K562 (cell line): Measurements from ENCODE around the gene MRPS18B. TPM values are rescaled to one million over a fixed set of nuclear protein-coding genes. Genes with fewer than 3 reads are reported as not detected.
A peak's percentile ranks its signal among the peaks of the same experiment; 100 is the strongest.

ENCODE experiments used
- BRD4 ChIP-seq: fragments of 200-600 bp; sonication (generic); IDR thresholded peaks from 2 replicates; pipeline ENCODE4 v1.6.1; 2017; ENCODE audit warnings: inconsistent platforms
- C11orf30 ChIP-seq: fragments of 450-650 bp; IDR thresholded peaks from 2 replicates; pipeline ENCODE4 v1.6.1; 2016; ENCODE audit warnings: low read depth, mild to moderate bottlenecking
- E2F5 ChIP-seq: sonication (generic); formaldehyde crosslinking; IDR thresholded peaks from 2 replicates; pipeline ENCODE4 v1.8.0; 2022; ENCODE audit warnings: mild to moderate bottlenecking, missing genetic modification reagents
- ELK3 ChIP-seq: fragments of 450-650 bp; formaldehyde crosslinking; IDR thresholded peaks from 2 replicates; pipeline ENCODE4 v1.4.0; 2020; ENCODE audit warnings: mild to moderate bottlenecking
- ETV5 ChIP-seq: sonication (generic); formaldehyde crosslinking; IDR thresholded peaks from 2 replicates; pipeline ENCODE4 v1.4.0; 2020; ENCODE audit warnings: low read depth, mild to moderate bottlenecking, missing genetic modification reagents
- FUS ChIP-seq: fragments of 200-400 bp; formaldehyde crosslinking; optimal IDR thresholded peaks from 2 replicates; pipeline ENCODE3; 2017; ENCODE audit warnings: low read depth, low read length
- GABPB1 ChIP-seq: sonication (generic); formaldehyde crosslinking; IDR thresholded peaks from 2 replicates; pipeline ENCODE4 v1.8.0; 2022; ENCODE audit warnings: mild to moderate bottlenecking, missing genetic modification reagents
- HEY1 ChIP-seq: fragments of 250-450 bp; sonication (Bioruptor Pico); IDR thresholded peaks from 2 replicates; pipeline ENCODE4 v1.5.0; 2020; ENCODE audit warnings: mild to moderate bottlenecking, moderate library complexity, borderline replicate concordance
- PTTG1 ChIP-seq: fragments of 450-650 bp; IDR thresholded peaks from 2 replicates; pipeline ENCODE4 v1.6.1; 2016; ENCODE audit warnings: low read depth, mild to moderate bottlenecking, missing genetic modification characterization, missing compliant biosample characterization
- PURB ChIP-seq: sonication (generic); formaldehyde crosslinking; IDR thresholded peaks from 2 replicates; pipeline ENCODE4 v1.9.0; 2021; ENCODE audit warnings: low read depth, mild to moderate bottlenecking, missing genetic modification reagents
- RUNX1 ChIP-seq: sonication (generic); IDR thresholded peaks from 2 replicates; pipeline ENCODE4 v1.6.1; 2016; ENCODE audit warnings: antibody characterized with exemption, low read depth
- SMAD4 ChIP-seq: fragments of 250-450 bp; sonication (Bioruptor Pico); conservative IDR thresholded peaks from 2 replicates; pipeline ENCODE4 v1.8.0; 2021; ENCODE audit warnings: inconsistent platforms, mild to moderate bottlenecking, moderate library complexity
- SREBF1 ChIP-seq: fragments of 150-350 bp; IDR thresholded peaks from 2 replicates; pipeline ENCODE4 v1.6.1; 2014; ENCODE audit warnings: antibody characterized with exemption, low read depth, low read length, borderline replicate concordance
- ZNF780A ChIP-seq: fragments of 250-450 bp; sonication (Bioruptor Pico); IDR thresholded peaks from 2 replicates; pipeline ENCODE4 v1.5.0; 2021; ENCODE audit warnings: mild to moderate bottlenecking
- polyA plus RNA-seq, 8 experiments: library from polyadenylated mRNA; depleted of rRNA in 4 of 8; stranded (reverse) in 5 of 8; unstranded in 3 of 8; fragments of >200 nt; fragmentation: Nextera tagmentation in 2 of 8; fragmentation: Illumina TruSeq in 1 of 8; extraction: Ambion mirVana in 2 of 8; extraction: Trizol in 1 of 8; gene quantifications; 2 replicates each; pipeline versions ENCODE4 v1.2.1 to v1.2.3, GENCODE V29; 2011 to 2014; ENCODE audit warnings: inconsistent platforms in 1 of 8, missing spikeins in 1 of 8
- total RNA-seq, 7 experiments: library from RNA; depleted of rRNA in 6 of 7; stranded (reverse); fragments of >200 nt in 6 of 7; fragmentation: Illumina TruSeq in 2 of 7; extraction: Trizol in 2 of 7; gene quantifications; 2 replicates each; pipeline versions ENCODE4 v1.2.1 to v1.2.3, GENCODE V29; 2011 to 2021; ENCODE audit warnings: low replicate concordance in 1 of 7
- TF ChIP-seq, protein P1 (sequence below): fragments of 250-450 bp; sonication (Bioruptor Pico); IDR thresholded peaks from 2 replicates; pipeline ENCODE4 v1.4.0; 2020; ENCODE audit warnings: mild to moderate bottlenecking, moderate library complexity
- TF ChIP-seq, protein P2 (sequence below), 2 experiments: fragments of 450-650 bp; conservative IDR thresholded peaks; 2 replicates each; pipeline ENCODE4 v1.6.1; 2017; ENCODE audit warnings: mild to moderate bottlenecking in 2 of 2, moderate library complexity in 2 of 2
- TF ChIP-seq, protein P3 (sequence below): fragments of 200-400 bp; formaldehyde crosslinking; IDR thresholded peaks from 2 replicates; pipeline ENCODE4 v1.6.1; 2017; ENCODE audit warnings: mild to moderate bottlenecking, low read depth, low read length, moderate library complexity
- TF ChIP-seq, protein P4 (sequence below): fragments of 450-650 bp; IDR thresholded peaks from 2 replicates; pipeline ENCODE4 v1.6.1; 2018; ENCODE audit warnings: mild to moderate bottlenecking, low read depth; ENCODE audit not compliant: partially characterized antibody

The MRPS18B gene
- total and polyA plus RNA-seq, 9 of the 15 experiments (the other 6 are each of a cell fraction or from before 2014, with no cell fraction given), result 132 to 383 (median 178) TPM

DNA sequence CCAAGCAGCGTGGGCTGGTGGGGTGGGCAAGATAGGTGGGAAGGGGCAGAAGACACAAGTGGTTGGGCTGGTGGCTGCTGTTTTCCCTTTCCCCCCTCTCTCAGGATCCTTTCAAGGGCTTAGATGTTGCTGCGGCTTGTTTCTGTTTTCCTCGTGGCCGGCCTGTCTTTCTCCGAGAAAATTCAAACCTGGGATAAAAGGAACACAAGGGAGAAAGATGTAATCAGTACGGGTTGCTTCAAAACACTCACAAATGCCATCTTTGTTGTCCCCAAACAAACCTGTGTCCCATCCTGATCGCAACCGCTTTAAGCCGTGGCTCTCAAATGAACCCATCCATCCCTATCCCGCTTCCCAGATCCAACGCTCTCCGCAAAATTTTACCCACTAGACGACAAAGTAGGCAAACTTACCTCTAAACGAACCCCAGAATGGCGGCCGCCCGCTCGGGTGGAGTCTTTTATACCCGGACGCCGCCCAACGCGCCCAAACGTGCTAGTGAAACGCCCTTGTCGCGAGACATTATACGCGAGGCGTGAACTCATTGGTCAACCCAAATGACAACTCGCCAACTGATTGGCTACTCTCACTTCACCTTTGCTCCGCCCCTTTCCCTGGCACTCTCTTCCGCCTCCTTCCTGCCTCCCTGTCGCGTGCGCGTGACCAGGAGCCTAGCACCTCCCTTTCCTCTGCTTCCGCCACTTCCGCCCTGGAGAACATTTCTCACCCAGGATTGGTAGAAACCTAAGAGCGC, 652 bp upstream of the MRPS18B start, which contains the start of gene PPP1R10 (continued):
- TF ChIP-seq, protein P1, sequence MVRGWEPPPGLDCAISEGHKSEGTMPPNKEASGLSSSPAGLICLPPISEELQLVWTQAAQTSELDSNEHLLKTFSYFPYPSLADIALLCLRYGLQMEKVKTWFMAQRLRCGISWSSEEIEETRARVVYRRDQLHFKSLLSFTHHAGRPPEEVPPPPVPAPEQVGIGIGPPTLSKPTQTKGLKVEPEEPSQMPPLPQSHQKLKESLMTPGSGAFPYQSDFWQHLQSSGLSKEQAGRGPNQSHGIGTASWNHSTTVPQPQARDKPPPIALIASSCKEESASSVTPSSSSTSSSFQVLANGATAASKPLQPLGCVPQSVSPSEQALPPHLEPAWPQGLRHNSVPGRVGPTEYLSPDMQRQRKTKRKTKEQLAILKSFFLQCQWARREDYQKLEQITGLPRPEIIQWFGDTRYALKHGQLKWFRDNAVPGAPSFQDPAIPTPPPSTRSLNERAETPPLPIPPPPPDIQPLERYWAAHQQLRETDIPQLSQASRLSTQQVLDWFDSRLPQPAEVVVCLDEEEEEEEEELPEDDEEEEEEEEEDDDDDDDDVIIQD, result no peak
- TF ChIP-seq C11orf30 (no peak; the same call in none of the 2 replicates), RUNX1 (0 out of 2 replicates have a peak, but pooled peaks have one; percentile 61), BRD4 (peak; percentile 96; the same call in 1 of the 2 replicates), PTTG1 (tag) (no peak), SREBF1 (no peak), SMAD4 (CRISPR knock-in tag) (peak; percentile 61), ETV5 (CRISPR knock-in tag) (no peak; the same call in 1 of the 2 replicates), HEY1 (CRISPR knock-in tag) (peak; percentile 95), GABPB1 (CRISPR knock-in tag) (peak; percentile 92), FUS (peak; percentile 56), E2F5 (CRISPR knock-in tag) (peak; percentile 64), ZNF780A (CRISPR knock-in tag) (peak; percentile 93; the same call in 1 of the 2 replicates), ELK3 (CRISPR knock-in tag) (peak; percentile 93), PURB (CRISPR knock-in tag) (no peak)
- TF ChIP-seq, protein P2, sequence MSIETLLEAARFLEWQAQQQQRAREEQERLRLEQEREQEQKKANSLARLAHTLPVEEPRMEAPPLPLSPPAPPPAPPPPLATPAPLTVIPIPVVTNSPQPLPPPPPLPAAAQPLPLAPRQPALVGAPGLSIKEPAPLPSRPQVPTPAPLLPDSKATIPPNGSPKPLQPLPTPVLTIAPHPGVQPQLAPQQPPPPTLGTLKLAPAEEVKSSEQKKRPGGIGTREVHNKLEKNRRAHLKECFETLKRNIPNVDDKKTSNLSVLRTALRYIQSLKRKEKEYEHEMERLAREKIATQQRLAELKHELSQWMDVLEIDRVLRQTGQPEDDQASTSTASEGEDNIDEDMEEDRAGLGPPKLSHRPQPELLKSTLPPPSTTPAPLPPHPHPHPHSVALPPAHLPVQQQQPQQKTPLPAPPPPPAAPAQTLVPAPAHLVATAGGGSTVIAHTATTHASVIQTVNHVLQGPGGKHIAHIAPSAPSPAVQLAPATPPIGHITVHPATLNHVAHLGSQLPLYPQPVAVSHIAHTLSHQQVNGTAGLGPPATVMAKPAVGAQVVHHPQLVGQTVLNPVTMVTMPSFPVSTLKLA (conservative IDR thresholded peaks at IDR 0.05), result peak in 1 of 2 experiments; percentile 88; a peak in 3 of 4 replicates
- TF ChIP-seq, protein P3, sequence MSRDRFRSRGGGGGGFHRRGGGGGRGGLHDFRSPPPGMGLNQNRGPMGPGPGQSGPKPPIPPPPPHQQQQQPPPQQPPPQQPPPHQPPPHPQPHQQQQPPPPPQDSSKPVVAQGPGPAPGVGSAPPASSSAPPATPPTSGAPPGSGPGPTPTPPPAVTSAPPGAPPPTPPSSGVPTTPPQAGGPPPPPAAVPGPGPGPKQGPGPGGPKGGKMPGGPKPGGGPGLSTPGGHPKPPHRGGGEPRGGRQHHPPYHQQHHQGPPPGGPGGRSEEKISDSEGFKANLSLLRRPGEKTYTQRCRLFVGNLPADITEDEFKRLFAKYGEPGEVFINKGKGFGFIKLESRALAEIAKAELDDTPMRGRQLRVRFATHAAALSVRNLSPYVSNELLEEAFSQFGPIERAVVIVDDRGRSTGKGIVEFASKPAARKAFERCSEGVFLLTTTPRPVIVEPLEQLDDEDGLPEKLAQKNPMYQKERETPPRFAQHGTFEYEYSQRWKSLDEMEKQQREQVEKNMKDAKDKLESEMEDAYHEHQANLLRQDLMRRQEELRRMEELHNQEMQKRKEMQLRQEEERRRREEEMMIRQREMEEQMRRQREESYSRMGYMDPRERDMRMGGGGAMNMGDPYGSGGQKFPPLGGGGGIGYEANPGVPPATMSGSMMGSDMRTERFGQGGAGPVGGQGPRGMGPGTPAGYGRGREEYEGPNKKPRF, result no peak
- TF ChIP-seq, protein P4, sequence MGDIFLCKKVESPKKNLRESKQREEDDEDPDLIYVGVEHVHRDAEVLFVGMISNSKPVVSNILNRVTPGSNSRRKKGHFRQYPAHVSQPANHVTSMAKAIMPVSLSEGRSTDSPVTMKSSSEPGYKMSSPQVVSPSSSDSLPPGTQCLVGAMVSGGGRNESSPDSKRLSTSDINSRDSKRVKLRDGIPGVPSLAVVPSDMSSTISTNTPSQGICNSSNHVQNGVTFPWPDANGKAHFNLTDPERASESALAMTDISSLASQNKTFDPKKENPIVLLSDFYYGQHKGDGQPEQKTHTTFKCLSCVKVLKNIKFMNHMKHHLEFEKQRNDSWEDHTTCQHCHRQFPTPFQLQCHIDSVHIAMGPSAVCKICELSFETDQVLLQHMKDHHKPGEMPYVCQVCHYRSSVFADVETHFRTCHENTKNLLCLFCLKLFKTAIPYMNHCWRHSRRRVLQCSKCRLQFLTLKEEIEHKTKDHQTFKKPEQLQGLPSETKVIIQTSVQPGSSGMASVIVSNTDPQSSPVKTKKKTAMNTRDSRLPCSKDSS, result no peak
